C4-2B (cell line): ENCODE results near the gene FAT2.

Source experiments
- ZFX ChIP-seq: fragments of 450-650 bp; IDR thresholded peaks from 2 replicates; pipeline ENCODE4 v1.6.1; 2017
- TF ChIP-seq, protein P1 (sequence below): fragments of 450-650 bp; conservative IDR thresholded peaks from 2 replicates; pipeline ENCODE4 v1.5.1; 2017; ENCODE audit warnings: mild to moderate bottlenecking

GRCh38 chr5:151630088-151630487 lies 39.0 kb upstream of the FAT2 start:
- TF ChIP-seq, protein P1, sequence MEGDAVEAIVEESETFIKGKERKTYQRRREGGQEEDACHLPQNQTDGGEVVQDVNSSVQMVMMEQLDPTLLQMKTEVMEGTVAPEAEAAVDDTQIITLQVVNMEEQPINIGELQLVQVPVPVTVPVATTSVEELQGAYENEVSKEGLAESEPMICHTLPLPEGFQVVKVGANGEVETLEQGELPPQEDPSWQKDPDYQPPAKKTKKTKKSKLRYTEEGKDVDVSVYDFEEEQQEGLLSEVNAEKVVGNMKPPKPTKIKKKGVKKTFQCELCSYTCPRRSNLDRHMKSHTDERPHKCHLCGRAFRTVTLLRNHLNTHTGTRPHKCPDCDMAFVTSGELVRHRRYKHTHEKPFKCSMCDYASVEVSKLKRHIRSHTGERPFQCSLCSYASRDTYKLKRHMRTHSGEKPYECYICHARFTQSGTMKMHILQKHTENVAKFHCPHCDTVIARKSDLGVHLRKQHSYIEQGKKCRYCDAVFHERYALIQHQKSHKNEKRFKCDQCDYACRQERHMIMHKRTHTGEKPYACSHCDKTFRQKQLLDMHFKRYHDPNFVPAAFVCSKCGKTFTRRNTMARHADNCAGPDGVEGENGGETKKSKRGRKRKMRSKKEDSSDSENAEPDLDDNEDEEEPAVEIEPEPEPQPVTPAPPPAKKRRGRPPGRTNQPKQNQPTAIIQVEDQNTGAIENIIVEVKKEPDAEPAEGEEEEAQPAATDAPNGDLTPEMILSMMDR: no peak
- TF ChIP-seq ZFX: no peak
